GM12874 (cell line): ENCODE data around the gene IER5.

ENCODE experiments used
- CTCF ChIP-seq: IDR thresholded peaks from 2 replicates; pipeline ENCODE4 v1.5.1; 2011; ENCODE audit warnings: low read depth, mild to moderate bottlenecking, control low read depth, low read length, moderate library complexity; ENCODE audit not compliant: insufficient read depth

The IER5 gene

GRCh38 chr1:181100934-181101333 lies 12.4 kb downstream of the IER5 start:
- no peak for TF ChIP-seq CTCF

GRCh38 chr1:181101581-181102226 lies 13.2 kb downstream of the IER5 start:
- no peak for TF ChIP-seq CTCF

- TF ChIP-seq CTCF = no peak
Observed at GRCh38 chr1:181102841-181103240, 14.3 kb downstream of the IER5 start.

GRCh38 chr1:181103399-181103798 lies 14.9 kb downstream of the IER5 start:
- no peak for TF ChIP-seq CTCF

GRCh38 chr1:181104042-181104789 lies 15.7 kb downstream of the IER5 start:
- TF ChIP-seq CTCF = no peak; the same call in 1 of the 2 replicates

GRCh38 chr1:181104790-181105133 lies 16.3 kb downstream of the IER5 start:
- peak; percentile 38; the same call in 1 of the 2 replicates for TF ChIP-seq CTCF

GRCh38 chr1:181105134-181106021 lies 16.9 kb downstream of the IER5 start:
- TF ChIP-seq CTCF = 0 out of 2 replicates have a peak, but pooled peaks have one; percentile 3
